SK-N-SH (cell line): ENCODE results near the gene BOLL.
"Not testable (repeated sequence)": the region's sequence is repeated elsewhere in the genome, so short reads cannot be mapped to it uniquely, and the experiment has no call there.

Experiments used
- EZH2phosphoT487 ChIP-seq: fragments of 200-600 bp; sonication (generic); IDR thresholded peaks from 2 replicates; pipeline ENCODE4 v1.6.1; 2017; ENCODE audit warnings: low read depth, mixed run types, mild to moderate bottlenecking, antibody characterized with exemption, moderate library complexity, borderline replicate concordance
- FOXJ3 ChIP-seq: sonication (generic); formaldehyde crosslinking; IDR thresholded peaks from 2 replicates; pipeline ENCODE4 v1.5.1; 2020; ENCODE audit warnings: mild to moderate bottlenecking, missing genetic modification reagents
- POLR2AphosphoS5 ChIP-seq: IDR thresholded peaks from 2 replicates; pipeline ENCODE4 v1.6.1; 2012; ENCODE audit warnings: low read depth, low read length
- RCOR1 ChIP-seq: fragments of 150-350 bp; IDR thresholded peaks from 2 replicates; pipeline ENCODE4 v1.6.1; 2017; ENCODE audit warnings: antibody characterized with exemption, low read length
- TCF12 ChIP-seq: IDR thresholded peaks from 2 replicates; pipeline ENCODE4 v1.4.0; 2012
- TEAD4 ChIP-seq: IDR thresholded peaks from 2 replicates; pipeline ENCODE4 v1.4.0; 2012; ENCODE audit warnings: mild to moderate bottlenecking, borderline replicate concordance; ENCODE audit not compliant: insufficient read depth
- TF ChIP-seq, protein P1 (sequence below): fragments of 200-600 bp; sonication (generic); IDR thresholded peaks from 2 replicates; pipeline ENCODE4 v1.6.1; 2017; ENCODE audit warnings: antibody characterized with exemption, mild to moderate bottlenecking, moderate library complexity
- TF ChIP-seq, protein P2 (sequence below): IDR thresholded peaks from 2 replicates; pipeline ENCODE4 v1.6.1; 2012; ENCODE audit warnings: mild to moderate bottlenecking, low read depth, low read length, moderate library complexity
- TF ChIP-seq, protein P3 (sequence below): fragments of 150-350 bp; IDR thresholded peaks from 2 replicates; pipeline ENCODE4 v1.6.1; 2017; ENCODE audit warnings: antibody characterized with exemption, low read length, low read depth, borderline replicate concordance

DNA sequence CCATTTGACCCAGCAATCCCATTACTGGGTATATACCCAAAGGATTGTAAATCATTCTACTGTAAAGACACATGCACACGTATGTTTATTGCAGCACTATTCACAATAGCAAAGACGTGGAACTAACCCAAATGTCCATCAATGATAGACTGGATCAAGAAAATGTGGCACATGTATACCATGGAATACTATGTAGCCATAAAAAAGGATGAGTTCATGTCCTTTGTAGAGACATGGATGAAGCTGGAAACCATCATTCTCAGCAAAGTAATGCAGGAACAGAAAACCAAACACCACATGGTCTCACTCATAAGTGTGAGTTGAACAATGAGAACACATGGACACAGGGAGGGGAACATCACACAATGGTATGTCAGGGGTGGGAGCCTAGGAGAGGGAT is 49.7 kb upstream of the BOLL start:
- TF ChIP-seq, protein P1, sequence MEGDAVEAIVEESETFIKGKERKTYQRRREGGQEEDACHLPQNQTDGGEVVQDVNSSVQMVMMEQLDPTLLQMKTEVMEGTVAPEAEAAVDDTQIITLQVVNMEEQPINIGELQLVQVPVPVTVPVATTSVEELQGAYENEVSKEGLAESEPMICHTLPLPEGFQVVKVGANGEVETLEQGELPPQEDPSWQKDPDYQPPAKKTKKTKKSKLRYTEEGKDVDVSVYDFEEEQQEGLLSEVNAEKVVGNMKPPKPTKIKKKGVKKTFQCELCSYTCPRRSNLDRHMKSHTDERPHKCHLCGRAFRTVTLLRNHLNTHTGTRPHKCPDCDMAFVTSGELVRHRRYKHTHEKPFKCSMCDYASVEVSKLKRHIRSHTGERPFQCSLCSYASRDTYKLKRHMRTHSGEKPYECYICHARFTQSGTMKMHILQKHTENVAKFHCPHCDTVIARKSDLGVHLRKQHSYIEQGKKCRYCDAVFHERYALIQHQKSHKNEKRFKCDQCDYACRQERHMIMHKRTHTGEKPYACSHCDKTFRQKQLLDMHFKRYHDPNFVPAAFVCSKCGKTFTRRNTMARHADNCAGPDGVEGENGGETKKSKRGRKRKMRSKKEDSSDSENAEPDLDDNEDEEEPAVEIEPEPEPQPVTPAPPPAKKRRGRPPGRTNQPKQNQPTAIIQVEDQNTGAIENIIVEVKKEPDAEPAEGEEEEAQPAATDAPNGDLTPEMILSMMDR, result not testable (repeated sequence)
- TF ChIP-seq FOXJ3, POLR2AphosphoS5, RCOR1, TEAD4, TCF12, EZH2phosphoT487: not testable (repeated sequence)
- TF ChIP-seq, protein P2, sequence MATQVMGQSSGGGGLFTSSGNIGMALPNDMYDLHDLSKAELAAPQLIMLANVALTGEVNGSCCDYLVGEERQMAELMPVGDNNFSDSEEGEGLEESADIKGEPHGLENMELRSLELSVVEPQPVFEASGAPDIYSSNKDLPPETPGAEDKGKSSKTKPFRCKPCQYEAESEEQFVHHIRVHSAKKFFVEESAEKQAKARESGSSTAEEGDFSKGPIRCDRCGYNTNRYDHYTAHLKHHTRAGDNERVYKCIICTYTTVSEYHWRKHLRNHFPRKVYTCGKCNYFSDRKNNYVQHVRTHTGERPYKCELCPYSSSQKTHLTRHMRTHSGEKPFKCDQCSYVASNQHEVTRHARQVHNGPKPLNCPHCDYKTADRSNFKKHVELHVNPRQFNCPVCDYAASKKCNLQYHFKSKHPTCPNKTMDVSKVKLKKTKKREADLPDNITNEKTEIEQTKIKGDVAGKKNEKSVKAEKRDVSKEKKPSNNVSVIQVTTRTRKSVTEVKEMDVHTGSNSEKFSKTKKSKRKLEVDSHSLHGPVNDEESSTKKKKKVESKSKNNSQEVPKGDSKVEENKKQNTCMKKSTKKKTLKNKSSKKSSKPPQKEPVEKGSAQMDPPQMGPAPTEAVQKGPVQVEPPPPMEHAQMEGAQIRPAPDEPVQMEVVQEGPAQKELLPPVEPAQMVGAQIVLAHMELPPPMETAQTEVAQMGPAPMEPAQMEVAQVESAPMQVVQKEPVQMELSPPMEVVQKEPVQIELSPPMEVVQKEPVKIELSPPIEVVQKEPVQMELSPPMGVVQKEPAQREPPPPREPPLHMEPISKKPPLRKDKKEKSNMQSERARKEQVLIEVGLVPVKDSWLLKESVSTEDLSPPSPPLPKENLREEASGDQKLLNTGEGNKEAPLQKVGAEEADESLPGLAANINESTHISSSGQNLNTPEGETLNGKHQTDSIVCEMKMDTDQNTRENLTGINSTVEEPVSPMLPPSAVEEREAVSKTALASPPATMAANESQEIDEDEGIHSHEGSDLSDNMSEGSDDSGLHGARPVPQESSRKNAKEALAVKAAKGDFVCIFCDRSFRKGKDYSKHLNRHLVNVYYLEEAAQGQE, result not testable (repeated sequence)
- TF ChIP-seq, protein P3, sequence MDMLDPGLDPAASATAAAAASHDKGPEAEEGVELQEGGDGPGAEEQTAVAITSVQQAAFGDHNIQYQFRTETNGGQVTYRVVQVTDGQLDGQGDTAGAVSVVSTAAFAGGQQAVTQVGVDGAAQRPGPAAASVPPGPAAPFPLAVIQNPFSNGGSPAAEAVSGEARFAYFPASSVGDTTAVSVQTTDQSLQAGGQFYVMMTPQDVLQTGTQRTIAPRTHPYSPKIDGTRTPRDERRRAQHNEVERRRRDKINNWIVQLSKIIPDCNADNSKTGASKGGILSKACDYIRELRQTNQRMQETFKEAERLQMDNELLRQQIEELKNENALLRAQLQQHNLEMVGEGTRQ, result not testable (repeated sequence)
